Activated T-helper 1 cell treated with anti-CD3 and anti-CD28 coated beads, Interleukin-2, amount 50 U/mL, for 16 hours (primary cell): ENCODE measurements around the gene CFTR.

Experiments
- DNase-seq, 2 donors: peaks; one replicate each; pipeline ENCODE4 v3.0.0-alpha.2; 2020; ENCODE audit warnings: low read depth in 1 of 2, low spot score in 1 of 2

CFTR gene

DNA sequence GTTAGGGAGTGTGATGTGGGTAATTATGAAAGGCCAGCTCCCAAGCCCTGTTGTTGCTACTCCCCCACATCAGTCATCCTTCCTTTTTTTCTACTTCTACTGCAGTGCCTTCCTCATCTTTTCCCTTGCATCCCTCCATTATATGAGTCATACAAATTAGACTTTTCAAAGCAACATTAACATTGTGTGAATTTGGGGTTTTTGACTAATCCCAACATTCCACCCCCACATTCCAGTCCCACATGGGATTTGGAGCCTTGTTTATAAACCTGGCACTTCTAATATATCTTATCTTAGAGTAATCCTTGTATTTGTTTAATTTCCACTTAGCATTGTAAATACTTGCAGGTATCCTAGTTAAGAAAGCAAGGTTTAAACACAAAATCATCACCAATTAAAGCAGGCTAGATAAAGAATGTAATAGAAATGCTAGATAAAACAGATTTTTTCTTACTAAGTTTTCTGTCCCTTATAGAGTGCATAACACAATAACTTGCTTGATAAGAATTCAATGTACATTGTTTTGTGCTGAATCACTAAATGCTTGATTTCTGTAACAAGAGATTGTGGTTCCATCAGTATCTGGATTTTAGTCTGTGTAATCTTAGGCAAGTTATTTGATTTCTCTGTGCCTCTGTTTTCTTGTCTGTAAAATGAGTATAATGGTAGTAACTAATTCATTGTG, 165.8 kb downstream of the CFTR start:
- DNase-seq, result no peak

DNA sequence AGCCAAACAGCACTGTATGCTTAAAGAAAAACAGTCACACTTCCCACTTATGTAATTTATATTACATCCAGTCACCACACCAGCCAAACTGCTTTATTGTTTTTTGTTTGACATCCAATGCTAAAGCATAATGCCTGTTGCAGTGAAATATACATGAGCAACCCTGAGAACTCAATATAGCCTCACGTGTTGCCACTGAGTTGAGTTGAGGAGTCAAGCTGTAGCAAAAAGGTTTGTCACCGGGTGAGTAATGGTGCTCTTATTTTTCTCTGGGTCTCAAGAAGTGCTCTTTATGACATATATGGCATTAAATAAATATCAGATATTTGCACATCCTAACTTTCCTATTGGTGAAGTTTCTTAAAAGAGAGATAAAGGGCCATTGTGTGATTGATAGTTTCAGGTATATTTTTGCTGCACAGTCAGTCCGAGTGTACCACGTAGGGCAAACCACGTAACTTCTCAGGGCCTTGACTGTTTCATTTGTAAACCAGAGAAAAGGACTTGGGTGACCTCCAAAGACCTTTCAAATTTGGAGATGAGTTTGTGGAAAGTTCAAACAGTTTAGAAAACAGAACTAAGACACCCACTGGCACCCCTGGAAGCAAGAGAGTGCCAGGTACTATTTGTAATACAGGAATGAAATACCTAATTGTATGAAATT, 168.5 kb downstream of the CFTR start:
- DNase-seq, result no peak

DNA sequence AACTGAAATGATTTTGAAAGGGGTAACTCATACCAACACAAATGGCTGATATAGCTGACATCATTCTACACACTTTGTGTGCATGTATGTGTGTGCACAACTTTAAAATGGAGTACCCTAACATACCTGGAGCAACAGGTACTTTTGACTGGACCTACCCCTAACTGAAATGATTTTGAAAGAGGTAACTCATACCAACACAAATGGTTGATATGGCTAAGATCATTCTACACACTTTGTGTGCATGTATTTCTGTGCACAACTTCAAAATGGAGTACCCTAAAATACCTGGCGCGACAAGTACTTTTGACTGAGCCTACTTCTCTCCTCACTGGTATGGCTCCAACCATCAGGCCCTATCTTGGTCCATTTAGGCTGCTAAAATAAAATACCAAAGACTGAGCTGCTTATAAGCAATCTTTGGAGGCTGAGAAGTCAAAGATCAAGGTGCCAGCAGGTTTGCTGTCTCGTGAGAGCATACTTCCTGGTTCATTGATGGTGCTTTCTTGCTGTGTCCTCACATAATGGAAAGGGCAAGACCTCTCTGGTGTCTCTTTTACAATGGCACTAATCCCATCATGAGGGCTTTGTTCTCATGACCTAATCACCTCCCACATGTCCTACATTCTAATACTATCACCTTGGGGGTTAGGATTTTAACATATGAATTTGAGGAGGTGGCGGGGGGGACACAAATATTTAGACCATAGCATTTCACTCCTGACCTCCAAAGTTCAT, 173.3 kb downstream of the CFTR start:
- no peak for DNase-seq

GRCh38 chr7:117654780-117655179, 175.0 kb downstream of the CFTR start:
- no peak for DNase-seq

GRCh38 chr7:117656806-117657205, 177.0 kb downstream of the CFTR start:
- DNase-seq, result no peak

GRCh38 chr7:117659531-117660011, 179.7 kb downstream of the CFTR start:
- DNase-seq, result no peak

DNA sequence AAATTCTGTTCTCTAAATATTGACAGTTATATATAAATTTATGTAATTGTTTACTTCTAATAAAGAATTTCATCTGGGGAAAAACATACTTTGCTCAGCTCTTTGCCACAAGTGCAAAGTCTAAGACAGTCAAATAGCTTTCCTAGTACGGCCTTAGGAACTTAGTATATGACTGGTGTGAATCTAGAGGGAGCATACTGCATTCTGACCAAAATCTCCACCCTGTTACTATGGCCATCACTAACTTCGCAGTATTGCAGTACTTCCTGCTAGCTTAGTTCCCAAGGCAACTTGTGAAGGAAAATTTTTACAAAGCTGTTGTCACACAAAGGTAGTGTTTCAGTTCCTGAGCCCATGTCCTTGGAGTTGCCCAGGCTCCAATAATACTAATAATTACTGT, 181.5 kb downstream of the CFTR start:
- no peak for DNase-seq

DNA sequence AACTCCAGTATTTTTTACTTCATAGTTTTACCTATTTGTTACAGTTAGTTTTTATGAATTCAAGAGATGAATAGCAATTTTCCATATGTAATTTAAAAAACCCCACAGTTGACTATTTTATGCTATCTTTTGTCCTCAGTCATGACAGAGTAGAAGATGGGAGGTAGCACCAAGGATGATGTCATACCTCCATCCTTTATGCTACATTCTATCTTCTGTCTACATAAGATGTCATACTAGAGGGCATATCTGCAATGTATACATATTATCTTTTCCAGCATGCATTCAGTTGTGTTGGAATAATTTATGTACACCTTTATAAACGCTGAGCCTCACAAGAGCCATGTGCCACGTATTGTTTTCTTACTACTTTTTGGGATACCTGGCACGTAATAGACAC, 184.2 kb downstream of the CFTR start:
- no peak for DNase-seq

DNA sequence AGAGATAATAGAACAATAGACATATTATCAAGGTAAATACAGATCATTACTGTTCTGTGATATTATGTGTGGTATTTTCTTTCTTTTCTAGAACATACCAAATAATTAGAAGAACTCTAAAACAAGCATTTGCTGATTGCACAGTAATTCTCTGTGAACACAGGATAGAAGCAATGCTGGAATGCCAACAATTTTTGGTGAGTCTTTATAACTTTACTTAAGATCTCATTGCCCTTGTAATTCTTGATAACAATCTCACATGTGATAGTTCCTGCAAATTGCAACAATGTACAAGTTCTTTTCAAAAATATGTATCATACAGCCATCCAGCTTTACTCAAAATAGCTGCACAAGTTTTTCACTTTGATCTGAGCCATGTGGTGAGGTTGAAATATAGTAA, 185.5 kb downstream of the CFTR start:
- DNase-seq, result no peak

- no peak for DNase-seq
These were observed 186.2 kb downstream of the CFTR start for GRCh38 chr7:117666031-117666430.

- DNase-seq, result no peak
These were observed 186.9 kb downstream of the CFTR start for GRCh38 chr7:117666689-117667088.

DNA sequence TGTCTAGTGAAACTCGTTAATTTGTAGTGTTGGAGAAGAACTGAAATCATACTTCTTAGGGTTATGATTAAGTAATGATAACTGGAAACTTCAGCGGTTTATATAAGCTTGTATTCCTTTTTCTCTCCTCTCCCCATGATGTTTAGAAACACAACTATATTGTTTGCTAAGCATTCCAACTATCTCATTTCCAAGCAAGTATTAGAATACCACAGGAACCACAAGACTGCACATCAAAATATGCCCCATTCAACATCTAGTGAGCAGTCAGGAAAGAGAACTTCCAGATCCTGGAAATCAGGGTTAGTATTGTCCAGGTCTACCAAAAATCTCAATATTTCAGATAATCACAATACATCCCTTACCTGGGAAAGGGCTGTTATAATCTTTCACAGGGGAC, 187.6 kb downstream of the CFTR start:
- no peak for DNase-seq

GRCh38 chr7:117669818-117670217, 190.0 kb downstream of the CFTR start:
- no peak for DNase-seq

DNA sequence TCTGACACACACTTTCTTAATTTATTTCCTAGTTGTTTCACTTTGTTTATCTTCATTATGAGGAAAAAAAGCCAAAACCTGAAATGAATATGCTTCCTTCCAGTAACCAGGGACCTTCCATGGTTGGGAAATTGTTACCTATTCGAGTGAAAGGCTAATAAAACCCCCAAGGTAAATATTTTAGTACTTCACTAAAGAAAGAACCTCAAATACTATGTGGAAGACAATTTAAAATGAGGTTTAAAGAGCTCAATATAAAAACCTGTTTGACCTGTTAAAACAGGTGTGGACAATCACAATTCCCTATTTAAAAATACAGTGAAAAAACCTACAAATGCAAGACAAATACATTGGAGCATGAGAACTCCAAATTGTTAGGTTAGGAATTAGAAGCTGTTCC, 192.6 kb downstream of the CFTR start:
- no peak for DNase-seq

DNA sequence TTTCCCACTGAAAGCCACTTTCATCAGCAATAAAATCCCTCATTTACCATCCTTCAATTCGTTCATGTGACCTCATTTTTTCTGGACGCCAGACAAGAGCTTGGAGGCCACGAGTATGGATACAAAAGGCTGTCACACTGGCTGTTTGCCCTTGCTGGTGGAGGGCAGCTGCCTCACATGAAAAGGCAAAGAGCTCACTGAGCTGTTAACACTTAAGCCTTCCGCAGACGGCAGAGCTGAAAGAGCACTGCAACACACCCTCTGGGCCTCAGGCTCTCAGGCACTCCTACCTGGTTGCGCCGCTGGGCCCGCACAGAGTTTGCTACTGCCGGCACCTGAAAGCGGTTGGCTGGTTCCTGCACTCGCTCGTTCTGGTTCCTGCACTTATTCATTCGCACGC, 193.5 kb downstream of the CFTR start:
- no peak for DNase-seq

GRCh38 chr7:117673839-117674238, 194.0 kb downstream of the CFTR start:
- no peak for DNase-seq

GRCh38 chr7:117674617-117675016, 194.8 kb downstream of the CFTR start:
- DNase-seq, result no peak

GRCh38 chr7:117675497-117676435, 195.9 kb downstream of the CFTR start:
- DNase-seq, result no peak

GRCh38 chr7:117679120-117679519, 199.3 kb downstream of the CFTR start:
- DNase-seq, result no peak

DNA sequence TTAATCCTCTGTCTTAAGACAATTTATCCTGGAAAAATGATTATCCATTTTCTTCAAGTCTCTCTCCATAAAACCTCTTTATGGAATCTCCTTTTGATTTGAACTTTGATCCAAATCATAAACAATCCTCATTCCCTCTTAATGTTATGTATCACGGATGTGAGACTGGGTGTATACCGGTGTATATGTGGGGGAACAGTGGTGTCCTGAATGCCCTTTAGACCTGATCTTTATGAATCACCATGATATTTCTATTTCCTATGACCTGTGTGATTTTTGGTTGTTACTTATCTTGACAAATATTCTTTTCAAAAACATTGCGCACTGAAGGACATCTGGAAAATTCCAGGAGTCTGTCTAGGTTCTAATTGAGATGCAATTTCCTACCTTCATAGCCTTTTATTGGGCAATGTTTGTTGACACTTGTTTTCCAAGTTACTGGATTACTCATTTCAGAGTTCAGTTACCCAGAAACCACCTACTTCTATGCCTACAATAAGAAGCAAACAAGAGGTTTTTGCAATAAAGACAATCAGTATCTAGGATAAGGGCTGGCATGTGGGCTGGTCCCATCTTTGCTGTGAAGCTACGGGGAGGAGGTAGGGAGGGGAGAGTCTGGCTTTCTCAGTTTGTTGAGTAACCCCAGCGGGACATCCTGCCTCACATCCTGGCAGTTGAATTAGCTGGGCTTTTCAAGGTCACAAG, 203.0 kb downstream of the CFTR start:
- DNase-seq, result no peak
